Measurements from ENCODE around the gene CLDN2. TPM values are rescaled to one million over a fixed set of nuclear protein-coding genes. Genes with fewer than 3 reads are reported as not detected.

The CLDN2 gene
- total RNA-seq, 4 donors from 2014 or later = 0.11 to 0.17 TPM; not detected in 2

- no peak overlapping the region for H3K4me3 ChIP-seq
- H3K27ac ChIP-seq (replicated peaks in 1 of 4) = no peak overlapping the region
- intact Hi-C loops (cut with DNase I) = no loop called here
- no peaks in the 10 kb centered on the region for H3K27me3 ChIP-seq
- no peaks in the 10 kb centered on the region for H3K36me3 ChIP-seq
- no peak for DNase-seq (ENCODE audit: extremely low spot score)
- no peaks in the 10 kb centered on the region for H3K4me1 ChIP-seq
- WGBS = 88% methylated on average over 3 of the region's 3 CpGs
- no peaks in the 10 kb centered on the region for H3K9me3 ChIP-seq
- TF ChIP-seq EP300 (IDR thresholded peaks at IDR 0.05) (no peak), POLR2AphosphoS5 (IDR thresholded peaks at IDR 0.05) (no peak), POLR2A (IDR thresholded peaks at IDR 0.05; ENCODE audit: low read depth) (no peak)
- TF ChIP-seq, protein P1, sequence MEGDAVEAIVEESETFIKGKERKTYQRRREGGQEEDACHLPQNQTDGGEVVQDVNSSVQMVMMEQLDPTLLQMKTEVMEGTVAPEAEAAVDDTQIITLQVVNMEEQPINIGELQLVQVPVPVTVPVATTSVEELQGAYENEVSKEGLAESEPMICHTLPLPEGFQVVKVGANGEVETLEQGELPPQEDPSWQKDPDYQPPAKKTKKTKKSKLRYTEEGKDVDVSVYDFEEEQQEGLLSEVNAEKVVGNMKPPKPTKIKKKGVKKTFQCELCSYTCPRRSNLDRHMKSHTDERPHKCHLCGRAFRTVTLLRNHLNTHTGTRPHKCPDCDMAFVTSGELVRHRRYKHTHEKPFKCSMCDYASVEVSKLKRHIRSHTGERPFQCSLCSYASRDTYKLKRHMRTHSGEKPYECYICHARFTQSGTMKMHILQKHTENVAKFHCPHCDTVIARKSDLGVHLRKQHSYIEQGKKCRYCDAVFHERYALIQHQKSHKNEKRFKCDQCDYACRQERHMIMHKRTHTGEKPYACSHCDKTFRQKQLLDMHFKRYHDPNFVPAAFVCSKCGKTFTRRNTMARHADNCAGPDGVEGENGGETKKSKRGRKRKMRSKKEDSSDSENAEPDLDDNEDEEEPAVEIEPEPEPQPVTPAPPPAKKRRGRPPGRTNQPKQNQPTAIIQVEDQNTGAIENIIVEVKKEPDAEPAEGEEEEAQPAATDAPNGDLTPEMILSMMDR (IDR thresholded peaks at IDR 0.05) = no peak
Measured at GRCh38 chrX:106927023-106927422, 6.8 kb downstream of the CLDN2 start.

- intact Hi-C loops (cut with DNase I) = no loop called here
- Histone ChIP-seq H3K4me3 (no peak overlapping the region), H3K27ac (replicated peaks in 1 of 4) (no peak overlapping the region), H3K36me3 (no peaks in the 10 kb centered on the region), H3K4me1 (no peaks in the 10 kb centered on the region), H3K27me3 (no peaks in the 10 kb centered on the region), H3K9me3 (no peaks in the 10 kb centered on the region)
- DNase-seq (ENCODE audit: extremely low spot score) = no peak
- TF ChIP-seq, protein P1 (IDR thresholded peaks at IDR 0.05) = no peak
- TF ChIP-seq EP300 (IDR thresholded peaks at IDR 0.05) (no peak), POLR2AphosphoS5 (IDR thresholded peaks at IDR 0.05) (no peak), POLR2A (IDR thresholded peaks at IDR 0.05; ENCODE audit: low read depth) (no peak)
- 68% methylated on average over 5 of the region's 5 CpGs for WGBS
Measured at GRCh38 chrX:106927700-106928099, 7.5 kb downstream of the CLDN2 start.

DNA sequence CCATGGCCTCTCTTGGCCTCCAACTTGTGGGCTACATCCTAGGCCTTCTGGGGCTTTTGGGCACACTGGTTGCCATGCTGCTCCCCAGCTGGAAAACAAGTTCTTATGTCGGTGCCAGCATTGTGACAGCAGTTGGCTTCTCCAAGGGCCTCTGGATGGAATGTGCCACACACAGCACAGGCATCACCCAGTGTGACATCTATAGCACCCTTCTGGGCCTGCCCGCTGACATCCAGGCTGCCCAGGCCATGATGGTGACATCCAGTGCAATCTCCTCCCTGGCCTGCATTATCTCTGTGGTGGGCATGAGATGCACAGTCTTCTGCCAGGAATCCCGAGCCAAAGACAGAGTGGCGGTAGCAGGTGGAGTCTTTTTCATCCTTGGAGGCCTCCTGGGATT is 8.0 kb downstream of the CLDN2 start:
- intact Hi-C loops (cut with DNase I) = no loop called here

GRCh38 chrX:106931831-106932491 is 11.8 kb downstream of the CLDN2 start:
- DNase-seq (ENCODE audit: extremely low spot score) = no peak
- H3K27ac ChIP-seq (replicated peaks in 1 of 4) = no peak overlapping the region
- TF ChIP-seq POLR2AphosphoS5 (IDR thresholded peaks at IDR 0.05) (no peak), POLR2A (IDR thresholded peaks at IDR 0.05; ENCODE audit: low read depth) (no peak), EP300 (IDR thresholded peaks at IDR 0.05) (no peak)
- TF ChIP-seq, protein P1 (IDR thresholded peaks at IDR 0.05) = no peak
- 93% methylated on average over 3 of the region's 3 CpGs for WGBS
- intact Hi-C loops (cut with DNase I) = no loop called here
- no peaks in the 10 kb centered on the region for H3K27me3 ChIP-seq
- H3K36me3 ChIP-seq = no peaks in the 10 kb centered on the region
- H3K9me3 ChIP-seq = no peaks in the 10 kb centered on the region
- H3K4me3 ChIP-seq = no peak overlapping the region
- no peaks in the 10 kb centered on the region for H3K4me1 ChIP-seq

More for the DNA sequence above, 8.0 kb downstream of the CLDN2 start:
- no peaks in the 10 kb centered on the region for H3K9me3 ChIP-seq
- TF ChIP-seq EP300 (IDR thresholded peaks at IDR 0.05) (no peak), POLR2A (IDR thresholded peaks at IDR 0.05; ENCODE audit: low read depth) (no peak), POLR2AphosphoS5 (IDR thresholded peaks at IDR 0.05) (no peak)
- TF ChIP-seq, protein P1 (IDR thresholded peaks at IDR 0.05) = no peak
- H3K27ac ChIP-seq (replicated peaks in 1 of 4) = no peak overlapping the region
- H3K36me3 ChIP-seq = no peaks in the 10 kb centered on the region
- no peaks in the 10 kb centered on the region for H3K27me3 ChIP-seq
- DNase-seq (ENCODE audit: extremely low spot score) = no peak
- 89% methylated on average over 3 of the region's 4 CpGs for WGBS
- H3K4me1 ChIP-seq = no peaks in the 10 kb centered on the region
- no peak overlapping the region for H3K4me3 ChIP-seq

- Histone ChIP-seq H3K4me1 (no peaks in the 10 kb centered on the region), H3K36me3 (no peaks in the 10 kb centered on the region), H3K27me3 (no peaks in the 10 kb centered on the region), H3K9me3 (no peaks in the 10 kb centered on the region), H3K27ac (replicated peaks in 1 of 4) (no peak overlapping the region), H3K4me3 (no peak overlapping the region)
- intact Hi-C loops (cut with DNase I) = no loop called here
- TF ChIP-seq, protein P1 (IDR thresholded peaks at IDR 0.05) = no peak
- TF ChIP-seq POLR2AphosphoS5 (IDR thresholded peaks at IDR 0.05) (no peak), POLR2A (IDR thresholded peaks at IDR 0.05; ENCODE audit: low read depth) (no peak)
- 68% methylated on average over 4 of the region's 4 CpGs for WGBS
- DNase-seq (ENCODE audit: extremely low spot score) = no peak
Measured at GRCh38 chrX:106932492-106932923, 12.3 kb downstream of the CLDN2 start.
